ENCODE measurements around the gene DYSF. TPM values are rescaled to one million over a fixed set of nuclear protein-coding genes. Genes with fewer than 3 reads are reported as not detected.
A peak's percentile ranks its signal among the peaks of the same experiment; 100 is the strongest.

DYSF gene
- total RNA-seq, 2 experiments from 2014 or later = not detected

- no peak overlapping the region for H3K27ac Mint-ChIP-seq
- no peaks in the 10 kb centered on the region for H3K36me3 Mint-ChIP-seq
- H3K27me3 Mint-ChIP-seq = peaks cover 5% of the 10 kb centered on the region
- POLR2A ChIA-PET = no interaction called here
- no peak overlapping the region for H3K4me3 Mint-ChIP-seq
- no peak for DNase-seq
- H3K9me3 Mint-ChIP-seq = no peaks in the 10 kb centered on the region
- CTCF ChIA-PET = no interaction called here
- intact Hi-C loops (cut with micrococcal nuclease) = no loop called here
- no peaks in the 10 kb centered on the region for H3K4me1 Mint-ChIP-seq (ENCODE audit: low read depth)
These were observed 261.4 kb downstream of the DYSF start for GRCh38 chr2:71714601-71715240.

- Mint-ChIP-seq H3K4me1 (ENCODE audit: low read depth) (no peaks in the 10 kb centered on the region), H3K4me3 (no peak overlapping the region), H3K36me3 (no peaks in the 10 kb centered on the region), H3K27ac (no peak overlapping the region), H3K27me3 (peaks cover 5% of the 10 kb centered on the region), H3K9me3 (no peaks in the 10 kb centered on the region)
- CTCF ChIA-PET = no interaction called here
- intact Hi-C loops (cut with micrococcal nuclease) = no loop called here
- DNase-seq = peak; percentile 1
- POLR2A ChIA-PET = no interaction called here
These were observed 261.9 kb downstream of the DYSF start for GRCh38 chr2:71715241-71715750.

GRCh38 chr2:71715951-71716696 lies 262.8 kb downstream of the DYSF start:
- ChIA-PET CTCF (no interaction called here), POLR2A (no interaction called here)
- Mint-ChIP-seq H3K36me3 (no peaks in the 10 kb centered on the region), H3K4me3 (no peak overlapping the region), H3K27ac (no peak overlapping the region), H3K4me1 (ENCODE audit: low read depth) (no peaks in the 10 kb centered on the region), H3K27me3 (peaks cover 5% of the 10 kb centered on the region), H3K9me3 (no peaks in the 10 kb centered on the region)
- peak; percentile 4 for DNase-seq
- intact Hi-C loops (cut with micrococcal nuclease) = no loop called here

- ChIA-PET POLR2A (no interaction called here), CTCF (no interaction called here)
- Mint-ChIP-seq H3K27ac (no peak overlapping the region), H3K4me3 (no peak overlapping the region), H3K9me3 (no peaks in the 10 kb centered on the region), H3K27me3 (no peaks in the 10 kb centered on the region), H3K36me3 (no peaks in the 10 kb centered on the region), H3K4me1 (ENCODE audit: low read depth) (no peaks in the 10 kb centered on the region)
- no peak for DNase-seq
- intact Hi-C loops (cut with micrococcal nuclease) = no loop called here
These were observed 263.6 kb downstream of the DYSF start for GRCh38 chr2:71716697-71717624.

- ChIA-PET POLR2A (no interaction called here), CTCF (no interaction called here)
- no peaks in the 10 kb centered on the region for H3K9me3 Mint-ChIP-seq
- H3K36me3 Mint-ChIP-seq = no peaks in the 10 kb centered on the region
- H3K27ac Mint-ChIP-seq = no peak overlapping the region
- no peaks in the 10 kb centered on the region for H3K27me3 Mint-ChIP-seq
- no peaks in the 10 kb centered on the region for H3K4me1 Mint-ChIP-seq (ENCODE audit: low read depth)
- DNase-seq = no peak
- H3K4me3 Mint-ChIP-seq = no peak overlapping the region
- intact Hi-C loops (cut with micrococcal nuclease) = no loop called here
These were observed 265.3 kb downstream of the DYSF start for GRCh38 chr2:71718686-71719085.

GRCh38 chr2:71719520-71720282 lies 266.3 kb downstream of the DYSF start:
- Mint-ChIP-seq H3K27ac (no peak overlapping the region), H3K4me1 (ENCODE audit: low read depth) (no peaks in the 10 kb centered on the region), H3K4me3 (no peak overlapping the region), H3K27me3 (no peaks in the 10 kb centered on the region), H3K9me3 (peaks cover 2% of the 10 kb centered on the region), H3K36me3 (no peaks in the 10 kb centered on the region)
- no peak for DNase-seq
- intact Hi-C loops (cut with micrococcal nuclease) = no loop called here
- POLR2A ChIA-PET = no interaction called here
- CTCF ChIA-PET = no interaction called here

GRCh38 chr2:71720283-71720560 lies 266.9 kb downstream of the DYSF start:
- ChIA-PET CTCF (no interaction called here), POLR2A (no interaction called here)
- no peak for DNase-seq
- Mint-ChIP-seq H3K36me3 (no peaks in the 10 kb centered on the region), H3K27ac (no peak overlapping the region), H3K9me3 (peaks cover 2% of the 10 kb centered on the region), H3K4me1 (ENCODE audit: low read depth) (no peaks in the 10 kb centered on the region), H3K27me3 (no peaks in the 10 kb centered on the region), H3K4me3 (no peak overlapping the region)
- intact Hi-C loops (cut with micrococcal nuclease) = no loop called here

- intact Hi-C loops (cut with micrococcal nuclease) = no loop called here
- Mint-ChIP-seq H3K27me3 (no peaks in the 10 kb centered on the region), H3K27ac (no peak overlapping the region), H3K9me3 (peaks cover 2% of the 10 kb centered on the region), H3K36me3 (no peaks in the 10 kb centered on the region), H3K4me1 (ENCODE audit: low read depth) (no peaks in the 10 kb centered on the region), H3K4me3 (no peak overlapping the region)
- DNase-seq = no peak
- CTCF ChIA-PET = no interaction called here
- POLR2A ChIA-PET = no interaction called here
These were observed 267.4 kb downstream of the DYSF start for GRCh38 chr2:71720596-71721361.

- DNase-seq = no peak
- no peaks in the 10 kb centered on the region for H3K27me3 Mint-ChIP-seq
- intact Hi-C loops (cut with micrococcal nuclease) = no loop called here
- no peak overlapping the region for H3K4me3 Mint-ChIP-seq
- H3K9me3 Mint-ChIP-seq = peaks cover 2% of the 10 kb centered on the region
- POLR2A ChIA-PET = no interaction called here
- no peaks in the 10 kb centered on the region for H3K36me3 Mint-ChIP-seq
- CTCF ChIA-PET = no interaction called here
- H3K27ac Mint-ChIP-seq = no peak overlapping the region
- H3K4me1 Mint-ChIP-seq (ENCODE audit: low read depth) = no peaks in the 10 kb centered on the region
These were observed 268.0 kb downstream of the DYSF start for GRCh38 chr2:71721362-71721665.

GRCh38 chr2:71721669-71722068 lies 268.3 kb downstream of the DYSF start:
- DNase-seq = no peak
- intact Hi-C loops (cut with micrococcal nuclease) = no loop called here
- POLR2A ChIA-PET = no interaction called here
- no peaks in the 10 kb centered on the region for H3K27me3 Mint-ChIP-seq
- no peak overlapping the region for H3K27ac Mint-ChIP-seq
- peaks cover 2% of the 10 kb centered on the region for H3K9me3 Mint-ChIP-seq
- H3K4me3 Mint-ChIP-seq = no peak overlapping the region
- H3K4me1 Mint-ChIP-seq (ENCODE audit: low read depth) = no peaks in the 10 kb centered on the region
- H3K36me3 Mint-ChIP-seq = no peaks in the 10 kb centered on the region
- CTCF ChIA-PET = no interaction called here

- H3K27ac Mint-ChIP-seq = no peak overlapping the region
- no peak for DNase-seq
- ChIA-PET POLR2A (no interaction called here), CTCF (no interaction called here)
- H3K36me3 Mint-ChIP-seq = no peaks in the 10 kb centered on the region
- H3K27me3 Mint-ChIP-seq = no peaks in the 10 kb centered on the region
- no peaks in the 10 kb centered on the region for H3K4me1 Mint-ChIP-seq (ENCODE audit: low read depth)
- peaks cover 2% of the 10 kb centered on the region for H3K9me3 Mint-ChIP-seq
- H3K4me3 Mint-ChIP-seq = no peak overlapping the region
- intact Hi-C loops (cut with micrococcal nuclease) = no loop called here
These were observed 268.9 kb downstream of the DYSF start for GRCh38 chr2:71722286-71722685.

GRCh38 chr2:71724793-71725192 lies 271.4 kb downstream of the DYSF start:
- intact Hi-C loops (cut with micrococcal nuclease) = no loop called here
- Mint-ChIP-seq H3K36me3 (no peaks in the 10 kb centered on the region), H3K27ac (no peak overlapping the region), H3K4me3 (no peak overlapping the region), H3K4me1 (ENCODE audit: low read depth) (no peaks in the 10 kb centered on the region), H3K9me3 (peaks cover 2% of the 10 kb centered on the region), H3K27me3 (no peaks in the 10 kb centered on the region)
- POLR2A ChIA-PET = no interaction called here
- DNase-seq = no peak
- CTCF ChIA-PET = no interaction called here
